ENCODE results near the gene CFAP73.
A peak's percentile ranks its signal among the peaks of the same experiment; 100 is the strongest.

CFAP73 gene

DNA sequence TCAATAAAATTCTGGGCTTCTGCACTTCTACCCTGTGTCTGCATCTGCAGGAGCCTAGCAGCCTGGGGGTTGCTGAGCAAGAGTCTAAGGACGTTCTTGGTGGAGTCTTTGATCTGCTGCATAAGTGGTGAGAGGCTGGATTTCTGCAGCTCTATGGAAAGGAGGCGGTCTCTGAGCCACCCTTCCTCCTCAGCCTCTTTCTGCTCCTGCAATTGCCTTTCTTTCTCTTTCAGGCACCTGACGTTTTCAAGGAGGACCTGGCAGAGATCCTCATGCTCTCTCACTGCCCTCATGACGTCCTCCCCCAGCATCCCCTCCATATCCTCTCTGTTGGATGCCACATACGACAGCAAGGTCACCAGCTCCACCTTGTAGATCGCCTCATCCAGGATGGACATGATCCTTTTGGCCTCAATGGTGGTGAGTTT lies 58.1 kb downstream of the CFAP73 start:
- Histone ChIP-seq H3K4me2 (peak overlapping the region; percentile 89), H3K27ac (peak overlapping the region; percentile 72), H3K9me3 (no peaks in the 10 kb centered on the region), H3K36me3 (no peaks in the 10 kb centered on the region), H3K27me3 (peaks cover 68% of the 10 kb centered on the region), H4K20me1 (peaks cover 68% of the 10 kb centered on the region), H3K4me1 (peaks cover 42% of the 10 kb centered on the region), H3K4me3 (no peak overlapping the region), H3K9ac (peak overlapping the region; percentile 13; the same call in 1 of the 2 replicates)
- no peak for TF ChIP-seq Cebpa-rat (IDR thresholded peaks at IDR 0.05)

DNA sequence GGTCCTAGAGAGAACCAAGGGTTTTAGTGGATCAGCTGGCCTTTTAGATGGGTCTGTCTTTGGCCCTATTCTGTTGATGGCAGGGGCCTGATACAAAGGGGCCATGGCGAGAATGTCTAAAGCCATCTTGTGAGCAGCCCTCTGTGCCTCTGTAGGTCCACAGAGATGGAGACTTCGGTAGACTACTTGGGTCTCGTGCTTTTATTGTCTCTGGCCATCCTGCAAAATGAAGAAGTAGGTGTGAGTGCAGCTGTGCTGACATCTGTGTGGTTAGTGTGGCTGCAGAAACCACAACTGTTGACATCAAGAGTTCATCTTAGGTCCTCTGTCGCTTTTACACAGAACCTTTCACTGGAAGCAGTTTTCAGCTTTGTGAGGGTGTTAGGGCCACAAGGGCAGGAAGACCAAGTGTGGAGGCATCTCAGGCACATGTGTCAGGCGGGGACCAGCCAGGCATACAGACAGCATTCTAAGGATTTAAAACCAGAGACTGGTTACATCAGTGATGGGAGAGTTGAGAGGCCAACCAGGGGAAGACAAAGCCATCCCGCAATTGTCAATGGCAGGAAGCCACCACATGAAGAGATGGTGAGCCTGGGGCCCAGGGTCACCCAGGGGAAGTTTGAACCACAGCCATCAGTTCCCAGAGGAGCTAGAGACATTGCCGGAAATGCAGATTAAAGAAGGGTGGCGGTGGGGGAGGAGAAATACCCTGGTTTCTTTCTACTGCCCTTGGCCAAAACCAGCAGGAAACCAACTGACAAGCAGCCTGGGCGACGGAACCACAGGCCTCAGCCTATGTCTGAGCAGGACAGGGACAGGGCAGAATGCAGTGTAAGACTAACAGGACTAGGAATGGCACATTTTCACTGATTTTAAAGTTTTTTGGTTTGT lies 58.8 kb downstream of the CFAP73 start:
- H3K27me3 ChIP-seq, result peaks cover 74% of the 10 kb centered on the region
- no peaks in the 10 kb centered on the region for H3K9me3 ChIP-seq
- H3K27ac ChIP-seq, result peak overlapping the region; percentile 72
- peaks cover 42% of the 10 kb centered on the region for H3K4me1 ChIP-seq
- no peak overlapping the region for H3K4me3 ChIP-seq
- H4K20me1 ChIP-seq, result peaks cover 67% of the 10 kb centered on the region
- H3K36me3 ChIP-seq, result no peaks in the 10 kb centered on the region
- peak; percentile 47; the same call in 1 of the 2 replicates for TF ChIP-seq Cebpa-rat (IDR thresholded peaks at IDR 0.05)
- H3K4me2 ChIP-seq, result peak overlapping the region; percentile 89
- peak overlapping the region; percentile 13; the same call in 1 of the 2 replicates for H3K9ac ChIP-seq

Measured in BLaER1 (cell line).